Measurements from ENCODE around the gene PRKAR2B. TPM values are rescaled to one million over a fixed set of nuclear protein-coding genes. Genes with fewer than 3 reads are reported as not detected.

The PRKAR2B gene
- total RNA-seq, 4 donors from 2014 or later, result 7.1 to 22.8 (median 12.9) TPM

GRCh38 chr7:107057474-107057833 is 12.9 kb downstream of the PRKAR2B start:
- H3K4me1 ChIP-seq, result no peaks in the 10 kb centered on the region
- no peaks in the 10 kb centered on the region for H3K36me3 ChIP-seq
- no peak overlapping the region for H3K4me3 ChIP-seq
- no peaks in the 10 kb centered on the region for H3K9me3 ChIP-seq
- DNase-seq, result no peak
- H3K27me3 ChIP-seq, result no peaks in the 10 kb centered on the region
- WGBS, 2 donors (ENCODE audit: low coverage in 1 of 2), result 89 to 90% methylated on average over 3 of the region's 3 CpGs
- in situ Hi-C loops (cut with MboI; ENCODE audit: low pct_ligation_motif_present in 1 of 4, low pct_unique_long_range_greater_than_20kb in 1 of 4, low sequenced_read_pairs in 3 of 4), result no loop called here
- H3K27ac ChIP-seq, result peak overlapping the region in 1 of 4 donors; percentile 37
- no peak for TF ChIP-seq EP300 (IDR thresholded peaks at IDR 0.05; ENCODE audit: low read depth)
- no peak for TF ChIP-seq POLR2A (IDR thresholded peaks at IDR 0.05)
- no peak for TF ChIP-seq CTCF (IDR thresholded peaks at IDR 0.05)
- no peak for TF ChIP-seq POLR2AphosphoS5 (IDR thresholded peaks at IDR 0.05)
- intact Hi-C loops (cut with DNase I; ENCODE audit: low total_unique reads), result no loop called here

GRCh38 chr7:107059468-107059867 is 15.0 kb downstream of the PRKAR2B start:
- Histone ChIP-seq H3K36me3 (no peaks in the 10 kb centered on the region), H3K9me3 (no peaks in the 10 kb centered on the region), H3K4me1 (peaks cover 0 to 3% (median 0%) of the 10 kb centered on the region in 4 donors), H3K27ac (no peak overlapping the region), H3K27me3 (no peaks in the 10 kb centered on the region), H3K4me3 (no peak overlapping the region)
- DNase-seq, result no peak
- intact Hi-C loops (cut with DNase I; ENCODE audit: low total_unique reads) (no loop called here), in situ Hi-C loops (cut with MboI; ENCODE audit: low pct_ligation_motif_present in 1 of 4, low pct_unique_long_range_greater_than_20kb in 1 of 4, low sequenced_read_pairs in 3 of 4) (no loop called here)
- no peak for TF ChIP-seq POLR2AphosphoS5 (IDR thresholded peaks at IDR 0.05)
- no peak for TF ChIP-seq EP300 (IDR thresholded peaks at IDR 0.05; ENCODE audit: low read depth)
- no peak for TF ChIP-seq CTCF (IDR thresholded peaks at IDR 0.05)
- no peak for TF ChIP-seq POLR2A (IDR thresholded peaks at IDR 0.05)

- intact Hi-C loops (cut with DNase I; ENCODE audit: low total_unique reads), result no loop called here
- H3K27ac ChIP-seq, result peak overlapping the region; percentile 25 to 66 (median 52)
- in situ Hi-C loops (cut with MboI; ENCODE audit: low pct_ligation_motif_present in 1 of 4, low pct_unique_long_range_greater_than_20kb in 1 of 4, low sequenced_read_pairs in 3 of 4), result no loop called here
Measured at GRCh38 chr7:107063245-107064120, 19.0 kb downstream of the PRKAR2B start.

GRCh38 chr7:107064255-107064654 is 19.8 kb downstream of the PRKAR2B start:
- Histone ChIP-seq H3K9me3 (no peaks in the 10 kb centered on the region), H3K4me1 (peaks cover 0 to 9% (median 0%) of the 10 kb centered on the region in 4 donors), H3K36me3 (no peaks in the 10 kb centered on the region), H3K27me3 (no peaks in the 10 kb centered on the region), H3K27ac (peak overlapping the region; percentile 25 to 66 (median 52)), H3K4me3 (no peak overlapping the region)
- in situ Hi-C loops (cut with MboI; ENCODE audit: low pct_ligation_motif_present in 1 of 4, low pct_unique_long_range_greater_than_20kb in 1 of 4, low sequenced_read_pairs in 3 of 4), result no loop called here
- no peak for DNase-seq
- 57 to 78% methylated on average over 6 to 7 of the region's 7 CpGs for WGBS, 2 donors (ENCODE audit: low coverage in 1 of 2)
- TF ChIP-seq EP300 (IDR thresholded peaks at IDR 0.05; ENCODE audit: low read depth) (no peak), POLR2A (IDR thresholded peaks at IDR 0.05) (no peak), POLR2AphosphoS5 (IDR thresholded peaks at IDR 0.05) (no peak), CTCF (IDR thresholded peaks at IDR 0.05) (no peak)
- intact Hi-C loops (cut with DNase I; ENCODE audit: low total_unique reads), result no loop called here

More at GRCh38 chr7:107063245-107064120, 19.0 kb downstream of the PRKAR2B start:
- no peak for DNase-seq
- H3K27me3 ChIP-seq, result no peaks in the 10 kb centered on the region
- peaks cover 0 to 3% (median 0%) of the 10 kb centered on the region in 4 donors for H3K4me1 ChIP-seq
- TF ChIP-seq POLR2A (IDR thresholded peaks at IDR 0.05) (no peak), CTCF (IDR thresholded peaks at IDR 0.05) (no peak), EP300 (IDR thresholded peaks at IDR 0.05; ENCODE audit: low read depth) (no peak), POLR2AphosphoS5 (IDR thresholded peaks at IDR 0.05) (no peak)
- no peak overlapping the region for H3K4me3 ChIP-seq
- H3K9me3 ChIP-seq, result no peaks in the 10 kb centered on the region
- H3K36me3 ChIP-seq, result no peaks in the 10 kb centered on the region
- WGBS, 2 donors (ENCODE audit: low coverage in 1 of 2), result 69 to 87% methylated on average over 4 to 8 of the region's 8 CpGs

All from transverse colon (tissue), 4 donors.